ENCODE results near the gene ATP13A5. TPM values are rescaled to one million over a fixed set of nuclear protein-coding genes. Genes with fewer than 3 reads are reported as not detected.

Gene ATP13A5
- total RNA-seq, 1 donor from 2014 or later: not detected

DNA sequence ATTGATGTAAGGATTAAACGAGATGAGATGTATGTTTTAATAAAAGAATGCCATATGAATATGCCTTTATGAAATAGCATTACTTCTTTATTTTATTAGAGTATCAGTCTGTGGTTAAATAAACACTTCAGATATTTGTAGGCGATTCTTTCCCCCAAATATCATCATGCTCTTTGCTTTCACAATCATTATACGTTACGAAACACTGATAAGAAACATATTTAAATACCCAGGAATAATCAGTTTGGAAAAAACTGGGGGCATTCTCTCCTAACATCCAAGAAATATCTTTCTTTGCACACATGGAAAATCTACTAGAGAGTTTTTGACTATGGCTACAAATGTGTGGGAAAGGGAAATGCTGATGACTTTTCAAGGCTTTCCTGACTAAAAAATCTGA lies 142.0 kb downstream of the ATP13A5 start:
- Histone ChIP-seq H3K27me3 (ENCODE audit: insufficient read depth, low read length) (no peaks in the 10 kb centered on the region), H3K4me3 (ENCODE audit: insufficient read depth, low read depth, low read length) (no peak overlapping the region), H3K4me2 (ENCODE audit: low read length) (no peak overlapping the region), H3K27ac (ENCODE audit: low read depth, low read length) (no peak overlapping the region), H4K20me1 (ENCODE audit: insufficient read depth, low read length) (no peaks in the 10 kb centered on the region), H3K4me1 (ENCODE audit: insufficient read depth, low read length) (peaks cover 6% of the 10 kb centered on the region), H2AFZ (ENCODE audit: low read depth, low read length) (no peak overlapping the region), H3K9me3 (ENCODE audit: insufficient read depth, low read depth, low read length) (no peaks in the 10 kb centered on the region), H3K36me3 (ENCODE audit: insufficient read depth, low read length) (no peaks in the 10 kb centered on the region), H3K79me2 (ENCODE audit: insufficient read depth, low read length) (no peaks in the 10 kb centered on the region), H3K9ac (ENCODE audit: low read length) (no peak overlapping the region)
- Mint-ChIP-seq H3K27me3 (ENCODE audit: low read depth, unreplicated experiment) (no peaks in the 10 kb centered on the region), H3K27ac (ENCODE audit: unreplicated experiment) (no peak overlapping the region), H3K9me3 (ENCODE audit: unreplicated experiment) (no peaks in the 10 kb centered on the region), H3K36me3 (ENCODE audit: low read depth, unreplicated experiment) (no peaks in the 10 kb centered on the region), H3K4me3 (ENCODE audit: unreplicated experiment) (no peak overlapping the region), H3K4me1 (ENCODE audit: low read depth, unreplicated experiment) (no peaks in the 10 kb centered on the region)
- FAIRE-seq (no peak), DNase-seq (ENCODE audit: low read depth) (peak; percentile 5)
- TF ChIP-seq EZH2 (IDR thresholded peaks at IDR 0.05; ENCODE audit: insufficient read depth, low read length): no peak
- TF ChIP-seq, protein P1, sequence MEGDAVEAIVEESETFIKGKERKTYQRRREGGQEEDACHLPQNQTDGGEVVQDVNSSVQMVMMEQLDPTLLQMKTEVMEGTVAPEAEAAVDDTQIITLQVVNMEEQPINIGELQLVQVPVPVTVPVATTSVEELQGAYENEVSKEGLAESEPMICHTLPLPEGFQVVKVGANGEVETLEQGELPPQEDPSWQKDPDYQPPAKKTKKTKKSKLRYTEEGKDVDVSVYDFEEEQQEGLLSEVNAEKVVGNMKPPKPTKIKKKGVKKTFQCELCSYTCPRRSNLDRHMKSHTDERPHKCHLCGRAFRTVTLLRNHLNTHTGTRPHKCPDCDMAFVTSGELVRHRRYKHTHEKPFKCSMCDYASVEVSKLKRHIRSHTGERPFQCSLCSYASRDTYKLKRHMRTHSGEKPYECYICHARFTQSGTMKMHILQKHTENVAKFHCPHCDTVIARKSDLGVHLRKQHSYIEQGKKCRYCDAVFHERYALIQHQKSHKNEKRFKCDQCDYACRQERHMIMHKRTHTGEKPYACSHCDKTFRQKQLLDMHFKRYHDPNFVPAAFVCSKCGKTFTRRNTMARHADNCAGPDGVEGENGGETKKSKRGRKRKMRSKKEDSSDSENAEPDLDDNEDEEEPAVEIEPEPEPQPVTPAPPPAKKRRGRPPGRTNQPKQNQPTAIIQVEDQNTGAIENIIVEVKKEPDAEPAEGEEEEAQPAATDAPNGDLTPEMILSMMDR (IDR thresholded peaks at IDR 0.05; ENCODE audit: insufficient read depth, low read depth, low read length): no peak

DNA sequence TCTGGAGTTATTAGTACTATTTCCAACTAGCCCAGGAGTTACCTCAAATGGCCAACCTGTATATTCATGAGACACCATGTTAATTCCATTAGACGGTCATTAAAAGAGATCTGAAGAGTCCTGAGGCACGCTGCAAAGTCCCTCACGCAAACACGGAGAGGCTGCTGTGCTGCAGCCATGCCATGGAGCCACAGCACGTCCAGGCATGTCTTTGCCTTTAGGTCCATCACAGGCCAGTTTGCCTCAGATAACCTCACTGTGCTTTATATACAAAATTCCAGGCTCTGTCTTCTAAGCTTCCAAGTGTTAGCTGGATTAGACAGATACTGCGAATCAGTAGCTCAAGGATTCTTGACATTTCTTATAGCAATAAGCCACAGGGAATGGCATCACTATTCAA lies 147.4 kb downstream of the ATP13A5 start:
- Histone ChIP-seq H3K79me2 (ENCODE audit: insufficient read depth, low read length) (no peaks in the 10 kb centered on the region), H3K27me3 (ENCODE audit: insufficient read depth, low read length) (no peaks in the 10 kb centered on the region), H3K36me3 (ENCODE audit: insufficient read depth, low read length) (no peaks in the 10 kb centered on the region), H4K20me1 (ENCODE audit: insufficient read depth, low read length) (no peaks in the 10 kb centered on the region), H3K4me3 (ENCODE audit: insufficient read depth, low read depth, low read length) (no peak overlapping the region), H3K4me1 (ENCODE audit: insufficient read depth, low read length) (no peaks in the 10 kb centered on the region), H2AFZ (ENCODE audit: low read depth, low read length) (peak overlapping the region; percentile 34), H3K4me2 (ENCODE audit: low read length) (no peak overlapping the region), H3K9ac (ENCODE audit: low read length) (no peak overlapping the region), H3K27ac (ENCODE audit: low read depth, low read length) (no peak overlapping the region), H3K9me3 (ENCODE audit: insufficient read depth, low read depth, low read length) (no peaks in the 10 kb centered on the region)
- no peaks in the 10 kb centered on the region for H3K9me3 Mint-ChIP-seq (ENCODE audit: unreplicated experiment)
- DNase-seq (ENCODE audit: low read depth) (no peak), FAIRE-seq (no peak)
- H3K36me3 Mint-ChIP-seq (ENCODE audit: low read depth, unreplicated experiment): no peaks in the 10 kb centered on the region
- no peak overlapping the region for H3K27ac Mint-ChIP-seq (ENCODE audit: unreplicated experiment)
- no peaks in the 10 kb centered on the region for H3K4me1 Mint-ChIP-seq (ENCODE audit: low read depth, unreplicated experiment)
- H3K27me3 Mint-ChIP-seq (ENCODE audit: low read depth, unreplicated experiment): no peaks in the 10 kb centered on the region
- no peak overlapping the region for H3K4me3 Mint-ChIP-seq (ENCODE audit: unreplicated experiment)
- no peak for TF ChIP-seq EZH2 (IDR thresholded peaks at IDR 0.05; ENCODE audit: insufficient read depth, low read length)
- TF ChIP-seq, protein P1 (IDR thresholded peaks at IDR 0.05; ENCODE audit: insufficient read depth, low read depth, low read length): no peak

- Mint-ChIP-seq H3K27ac (ENCODE audit: unreplicated experiment) (no peak overlapping the region), H3K9me3 (ENCODE audit: unreplicated experiment) (no peaks in the 10 kb centered on the region), H3K4me1 (ENCODE audit: low read depth, unreplicated experiment) (no peaks in the 10 kb centered on the region), H3K36me3 (ENCODE audit: low read depth, unreplicated experiment) (no peaks in the 10 kb centered on the region), H3K4me3 (ENCODE audit: unreplicated experiment) (no peak overlapping the region), H3K27me3 (ENCODE audit: low read depth, unreplicated experiment) (no peaks in the 10 kb centered on the region)
- no peak overlapping the region for H3K4me3 ChIP-seq (ENCODE audit: insufficient read depth, low read depth, low read length)
- H3K9me3 ChIP-seq (ENCODE audit: insufficient read depth, low read depth, low read length): no peaks in the 10 kb centered on the region
- no peaks in the 10 kb centered on the region for H3K36me3 ChIP-seq (ENCODE audit: insufficient read depth, low read length)
- H4K20me1 ChIP-seq (ENCODE audit: insufficient read depth, low read length): no peaks in the 10 kb centered on the region
- H3K27ac ChIP-seq (ENCODE audit: low read depth, low read length): no peak overlapping the region
- no peaks in the 10 kb centered on the region for H3K79me2 ChIP-seq (ENCODE audit: insufficient read depth, low read length)
- H3K27me3 ChIP-seq (ENCODE audit: insufficient read depth, low read length): no peaks in the 10 kb centered on the region
- no peak for DNase-seq (ENCODE audit: low read depth)
- no peak overlapping the region for H3K4me2 ChIP-seq (ENCODE audit: low read length)
- no peak for TF ChIP-seq EZH2 (IDR thresholded peaks at IDR 0.05; ENCODE audit: insufficient read depth, low read length)
- TF ChIP-seq, protein P1 (IDR thresholded peaks at IDR 0.05; ENCODE audit: insufficient read depth, low read depth, low read length): no peak
- no peaks in the 10 kb centered on the region for H3K4me1 ChIP-seq (ENCODE audit: insufficient read depth, low read length)
- H3K9ac ChIP-seq (ENCODE audit: low read length): no peak overlapping the region
- FAIRE-seq: no peak
- no peak overlapping the region for H2AFZ ChIP-seq (ENCODE audit: low read depth, low read length)
Measured at GRCh38 chr3:193230610-193231009, 147.9 kb downstream of the ATP13A5 start.

All from astrocyte (in vitro differentiated cells and primary cell).